Fibroblast of lung (primary cell): Measurements from ENCODE around the gene EMSY.

ENCODE experiments used
- CTCF ChIP-seq, 2 donors: IDR thresholded peaks in 1 of 2; conservative IDR thresholded peaks in 1 of 2; 1 replicate in 1 of 2; 2 replicates in 1 of 2; pipeline ENCODE4 v1.5.1; 2011 to 2012; ENCODE audit warnings: low read length in 2 of 2, control low read depth in 1 of 2, inconsistent platforms in 1 of 2, low read depth in 1 of 2, mild to moderate bottlenecking in 1 of 2
- EZH2 ChIP-seq: IDR thresholded peaks from 2 replicates; pipeline ENCODE4 v1.5.1; 2012; ENCODE audit warnings: low read length, control low read depth, mild to moderate bottlenecking; ENCODE audit errors: missing control alignments

- no peak for TF ChIP-seq CTCF (conservative IDR thresholded peaks at IDR 0.05 in 1 of 2, IDR thresholded peaks at IDR 0.05 in 1 of 2; ENCODE audit: low read depth in 1 of 2, low read length in 2 of 2)
- no peak for TF ChIP-seq EZH2
Measured at GRCh38 chr11:76524461-76524860, 79.6 kb downstream of the EMSY start.
